ENCODE results near the gene CELF4.

The CELF4 gene

DNA sequence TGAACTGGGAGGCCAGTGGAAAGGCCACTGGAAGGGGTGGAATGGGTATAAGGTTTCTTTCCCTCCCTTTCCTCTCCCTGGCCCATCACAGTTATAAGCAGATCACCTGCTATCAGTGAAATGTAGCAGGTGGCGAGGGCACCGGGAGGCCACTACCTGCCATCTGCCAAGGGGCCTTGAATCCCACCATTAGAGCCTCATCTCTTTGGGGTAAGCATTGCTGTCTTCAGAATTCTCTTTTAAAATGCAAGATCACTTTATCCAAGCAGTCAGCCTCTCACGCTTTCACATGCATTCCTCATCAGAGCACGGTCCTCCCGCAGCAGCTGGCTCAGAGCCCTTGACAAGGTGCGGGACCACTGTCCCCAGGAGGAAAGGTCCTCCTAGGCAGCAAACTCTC, 268.5 kb downstream of the CELF4 start:
- Histone ChIP-seq H3K27ac (ENCODE audit: poor library complexity, severe bottlenecking) (no peak overlapping the region), H3K9me3 (ENCODE audit: severe bottlenecking) (no peaks in the 10 kb centered on the region), H3K4me3 (ENCODE audit: severe bottlenecking) (no peak overlapping the region), H3K36me3 (ENCODE audit: low read depth) (no peaks in the 10 kb centered on the region), H3K27me3 (ENCODE audit: insufficient read depth, poor library complexity, severe bottlenecking) (no peaks in the 10 kb centered on the region), H3K4me1 (ENCODE audit: insufficient read depth, poor library complexity, severe bottlenecking) (no peaks in the 10 kb centered on the region)
- TF ChIP-seq, protein P1, sequence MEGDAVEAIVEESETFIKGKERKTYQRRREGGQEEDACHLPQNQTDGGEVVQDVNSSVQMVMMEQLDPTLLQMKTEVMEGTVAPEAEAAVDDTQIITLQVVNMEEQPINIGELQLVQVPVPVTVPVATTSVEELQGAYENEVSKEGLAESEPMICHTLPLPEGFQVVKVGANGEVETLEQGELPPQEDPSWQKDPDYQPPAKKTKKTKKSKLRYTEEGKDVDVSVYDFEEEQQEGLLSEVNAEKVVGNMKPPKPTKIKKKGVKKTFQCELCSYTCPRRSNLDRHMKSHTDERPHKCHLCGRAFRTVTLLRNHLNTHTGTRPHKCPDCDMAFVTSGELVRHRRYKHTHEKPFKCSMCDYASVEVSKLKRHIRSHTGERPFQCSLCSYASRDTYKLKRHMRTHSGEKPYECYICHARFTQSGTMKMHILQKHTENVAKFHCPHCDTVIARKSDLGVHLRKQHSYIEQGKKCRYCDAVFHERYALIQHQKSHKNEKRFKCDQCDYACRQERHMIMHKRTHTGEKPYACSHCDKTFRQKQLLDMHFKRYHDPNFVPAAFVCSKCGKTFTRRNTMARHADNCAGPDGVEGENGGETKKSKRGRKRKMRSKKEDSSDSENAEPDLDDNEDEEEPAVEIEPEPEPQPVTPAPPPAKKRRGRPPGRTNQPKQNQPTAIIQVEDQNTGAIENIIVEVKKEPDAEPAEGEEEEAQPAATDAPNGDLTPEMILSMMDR (IDR thresholded peaks at IDR 0.05; ENCODE audit: poor library complexity, severe bottlenecking), result no peak
- ATAC-seq (ENCODE audit: low read depth) (no peak), DNase-seq (ENCODE audit: low spot score) (no peak)

DNA sequence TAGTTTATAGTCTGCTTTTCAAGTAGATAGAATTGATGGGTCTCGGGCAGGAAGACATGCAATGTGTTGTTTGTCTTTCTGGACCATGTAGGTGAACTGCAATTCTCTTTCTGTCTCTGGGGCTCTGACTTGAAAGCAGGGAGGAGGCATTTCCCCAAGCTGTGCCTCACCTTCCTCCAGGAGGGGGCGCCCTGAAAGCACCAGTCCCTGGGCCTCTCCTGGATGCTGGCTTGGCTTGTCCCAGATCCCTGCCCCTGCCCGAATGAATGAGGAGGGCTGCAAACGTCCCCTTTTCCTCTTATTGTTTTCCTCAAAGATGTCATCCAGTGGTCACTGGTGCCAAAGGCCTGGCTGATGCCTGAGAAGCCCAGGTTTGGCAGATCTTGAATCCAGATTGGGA, 270.6 kb downstream of the CELF4 start:
- no peak overlapping the region for H3K4me3 ChIP-seq (ENCODE audit: severe bottlenecking)
- TF ChIP-seq, protein P1 (IDR thresholded peaks at IDR 0.05; ENCODE audit: poor library complexity, severe bottlenecking), result peak; percentile 12
- no peak for ATAC-seq (ENCODE audit: low read depth)
- no peaks in the 10 kb centered on the region for H3K36me3 ChIP-seq (ENCODE audit: low read depth)
- no peaks in the 10 kb centered on the region for H3K4me1 ChIP-seq (ENCODE audit: insufficient read depth, poor library complexity, severe bottlenecking)
- H3K27me3 ChIP-seq (ENCODE audit: insufficient read depth, poor library complexity, severe bottlenecking), result no peaks in the 10 kb centered on the region
- no peaks in the 10 kb centered on the region for H3K9me3 ChIP-seq (ENCODE audit: severe bottlenecking)
- no peak overlapping the region for H3K27ac ChIP-seq (ENCODE audit: poor library complexity, severe bottlenecking)
- no peak for DNase-seq (ENCODE audit: low spot score)

DNA sequence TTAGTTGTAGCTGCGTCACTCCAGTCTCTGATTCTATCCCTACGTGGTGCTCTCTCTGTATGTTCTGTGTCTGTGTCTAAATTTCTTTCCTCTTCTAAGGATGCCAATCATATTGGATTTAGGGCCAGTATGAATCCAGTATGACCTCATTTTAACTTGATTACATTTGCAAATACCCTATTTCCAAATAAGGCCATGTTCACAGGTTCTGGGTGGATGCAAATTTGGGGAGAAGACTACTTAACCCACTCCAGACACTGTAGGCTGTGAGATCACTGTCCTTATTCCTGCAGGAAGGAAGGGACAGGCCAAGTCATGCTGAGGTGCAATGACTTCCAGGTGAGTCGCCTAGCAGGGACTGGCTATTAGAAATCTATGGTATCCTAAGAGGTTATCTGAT, 272.2 kb downstream of the CELF4 start:
- DNase-seq (ENCODE audit: low spot score) (no peak), ATAC-seq (ENCODE audit: low read depth) (no peak)
- H3K4me1 ChIP-seq (ENCODE audit: insufficient read depth, poor library complexity, severe bottlenecking), result no peaks in the 10 kb centered on the region

DNA sequence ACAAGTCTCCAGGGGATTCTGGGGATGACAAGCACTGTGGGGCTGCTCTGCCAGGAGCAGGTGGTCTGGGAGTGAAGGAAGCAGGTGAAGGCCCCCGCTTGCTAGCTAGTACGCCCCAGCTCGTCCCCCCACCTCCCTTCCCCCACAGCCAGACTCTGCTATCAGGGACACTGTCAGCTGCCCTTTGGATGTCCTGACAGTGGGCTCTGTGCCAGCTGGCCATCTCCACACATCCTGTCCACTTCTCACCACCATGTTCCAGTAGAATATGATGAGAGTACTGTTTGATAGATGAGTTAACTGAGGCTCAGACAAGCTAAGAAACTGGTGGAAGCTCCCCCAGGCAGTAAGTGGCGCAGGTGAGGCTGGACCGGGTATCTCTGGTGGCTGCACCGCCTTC, 276.2 kb downstream of the CELF4 start:
- Histone ChIP-seq H3K27ac (ENCODE audit: poor library complexity, severe bottlenecking) (no peak overlapping the region), H3K36me3 (ENCODE audit: low read depth) (no peaks in the 10 kb centered on the region), H3K4me1 (ENCODE audit: insufficient read depth, poor library complexity, severe bottlenecking) (no peaks in the 10 kb centered on the region), H3K4me3 (ENCODE audit: severe bottlenecking) (no peak overlapping the region), H3K27me3 (ENCODE audit: insufficient read depth, poor library complexity, severe bottlenecking) (no peaks in the 10 kb centered on the region), H3K9me3 (ENCODE audit: severe bottlenecking) (no peaks in the 10 kb centered on the region)
- TF ChIP-seq, protein P1 (IDR thresholded peaks at IDR 0.05; ENCODE audit: poor library complexity, severe bottlenecking), result no peak
- DNase-seq (ENCODE audit: low spot score) (no peak), ATAC-seq (ENCODE audit: low read depth) (no peak)

More for the DNA sequence above, 272.2 kb downstream of the CELF4 start:
- Histone ChIP-seq H3K27me3 (ENCODE audit: insufficient read depth, poor library complexity, severe bottlenecking) (no peaks in the 10 kb centered on the region), H3K36me3 (ENCODE audit: low read depth) (no peaks in the 10 kb centered on the region), H3K4me3 (ENCODE audit: severe bottlenecking) (no peak overlapping the region), H3K9me3 (ENCODE audit: severe bottlenecking) (no peaks in the 10 kb centered on the region), H3K27ac (ENCODE audit: poor library complexity, severe bottlenecking) (no peak overlapping the region)
- TF ChIP-seq, protein P1 (IDR thresholded peaks at IDR 0.05; ENCODE audit: poor library complexity, severe bottlenecking), result no peak

DNA sequence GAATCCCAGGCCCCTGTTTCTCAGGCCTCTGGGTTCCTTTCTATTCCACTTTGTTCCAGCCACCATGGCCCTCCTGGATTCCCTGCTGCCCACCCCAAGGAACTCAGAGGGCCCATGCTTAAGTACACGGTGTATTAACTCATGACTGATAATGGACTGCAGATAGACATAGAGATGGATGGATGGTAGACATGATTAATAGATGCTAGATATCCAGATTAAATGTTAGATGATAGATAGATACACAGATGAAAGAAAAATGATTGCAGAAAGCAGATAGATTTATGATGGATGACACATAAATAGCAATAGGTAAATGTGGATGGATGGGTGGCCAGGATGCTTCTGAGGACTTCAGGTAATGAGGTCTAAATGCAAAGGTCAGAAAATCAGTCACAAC, 278.0 kb downstream of the CELF4 start:
- Histone ChIP-seq H3K4me3 (ENCODE audit: severe bottlenecking) (no peak overlapping the region), H3K4me1 (ENCODE audit: insufficient read depth, poor library complexity, severe bottlenecking) (no peaks in the 10 kb centered on the region), H3K9me3 (ENCODE audit: severe bottlenecking) (no peaks in the 10 kb centered on the region), H3K27me3 (ENCODE audit: insufficient read depth, poor library complexity, severe bottlenecking) (no peaks in the 10 kb centered on the region), H3K27ac (ENCODE audit: poor library complexity, severe bottlenecking) (no peak overlapping the region), H3K36me3 (ENCODE audit: low read depth) (no peaks in the 10 kb centered on the region)
- DNase-seq (ENCODE audit: low spot score), result no peak
- no peak for ATAC-seq (ENCODE audit: low read depth)
- TF ChIP-seq, protein P1 (IDR thresholded peaks at IDR 0.05; ENCODE audit: poor library complexity, severe bottlenecking), result no peak

All from RWPE2 (cell line).